PC-9 (cell line): Measurements from ENCODE around the gene KBTBD4. TPM values are rescaled to one million over a fixed set of nuclear protein-coding genes. Genes with fewer than 3 reads are reported as not detected.

ENCODE experiments used
- BruUV-seq: library from RNA; stranded (reverse); fragments of 400-500 nt; replicated peaks from 2 replicates; lab custom pipeline; 2021; lab: Mats Ljungman, UMichigan
- CTCF ChIA-PET: fragments of 300-600 bp; sonication (Branson Sonifier 250); formaldehyde crosslinking; loops from one replicate; lab custom pipeline; 2022; ENCODE audit warnings: antibody characterized with exemption; lab: Charles Lee
- POLR2A ChIA-PET: fragments of 300-600 bp; sonication (Branson Sonifier 250); formaldehyde crosslinking; loops from one replicate; lab custom pipeline; 2022; ENCODE audit warnings: antibody characterized with exemption; ENCODE audit not compliant: unreplicated experiment; lab: Charles Lee
- DNase-seq, 2 experiments: peaks; one replicate each; pipeline versions ENCODE4 v3.0.0 to v3.0.0-alpha.2; 2015 to 2022; ENCODE audit warnings: mixed read lengths in 1 of 2
- H2AFZ ChIP-seq: fragments of 200-600 bp; sonication (generic); 2 replicates; pipeline ENCODE4 v1.8.1; 2017; ENCODE audit warnings: antibody characterized with exemption
- H3F3A ChIP-seq: fragments of 200-600 bp; sonication (generic); 2 replicates; pipeline ENCODE4 v1.8.1; 2017; ENCODE audit warnings: antibody characterized with exemption, mild to moderate bottlenecking, low read depth; ENCODE audit not compliant: insufficient read depth
- H3K27ac ChIP-seq: fragments of 200-600 bp; sonication (generic); 2 replicates; pipeline ENCODE4 v1.6.1; 2016; ENCODE audit warnings: mixed run types
- H3K27me3 ChIP-seq: fragments of 200-600 bp; sonication (generic); 2 replicates; pipeline ENCODE4 v1.6.1; 2016; ENCODE audit warnings: low read depth, mixed run types; ENCODE audit not compliant: insufficient read depth
- H3K36me3 ChIP-seq: fragments of 200-600 bp; sonication (generic); 2 replicates; pipeline ENCODE4 v1.6.1; 2016; ENCODE audit warnings: low read depth, mixed run types
- H3K4me1 ChIP-seq: fragments of 200-600 bp; sonication (generic); replicated peaks from 2 replicates; pipeline ENCODE4 v1.6.1; 2016; ENCODE audit warnings: mixed run types; ENCODE audit not compliant: insufficient read depth
- H3K4me2 ChIP-seq: fragments of 200-600 bp; sonication (generic); 2 replicates; pipeline ENCODE4 v1.6.1; 2017; ENCODE audit warnings: mixed run types
- H3K4me3 ChIP-seq: fragments of 200-600 bp; sonication (generic); 2 replicates; pipeline ENCODE4 v1.6.1; 2016; ENCODE audit warnings: mixed run types
- H3K79me2 ChIP-seq: fragments of 200-600 bp; sonication (generic); 2 replicates; pipeline ENCODE4 v1.6.1; 2017; ENCODE audit warnings: low read depth, mixed run types
- H3K9me2 ChIP-seq: fragments of 200-600 bp; sonication (generic); 2 replicates; pipeline ENCODE4 v1.8.1; 2017; ENCODE audit warnings: mild to moderate bottlenecking; ENCODE audit not compliant: insufficient read depth
- H3K9me3 ChIP-seq: fragments of 200-600 bp; sonication (generic); 2 replicates; pipeline ENCODE4 v1.8.1; 2016; ENCODE audit warnings: low read depth; ENCODE audit not compliant: insufficient read depth
- H4K20me1 ChIP-seq: fragments of 200-600 bp; sonication (generic); 2 replicates; pipeline ENCODE4 v1.8.1; 2017; ENCODE audit not compliant: insufficient read depth
- EZH2 ChIP-seq: fragments of 200-600 bp; sonication (generic); IDR thresholded peaks from 2 replicates; pipeline ENCODE4 v1.8.0; 2017; ENCODE audit warnings: antibody characterized with exemption, low read depth
- intact Hi-C: fragments of 100-400 bp; cut with micrococcal nuclease; formaldehyde crosslinking; loops from one replicate; pipeline ENCODE4 v1.10.0; 2022; ENCODE audit not compliant: unreplicated experiment
- total RNA-seq: library from RNA; stranded (reverse); gene quantifications from 2 replicates; pipeline ENCODE4 v1.2.3, GENCODE V29; 2021
- TF ChIP-seq, protein P1 (sequence below): fragments of 200-600 bp; sonication (generic); conservative IDR thresholded peaks from 2 replicates; pipeline ENCODE4 v1.6.1; 2017; ENCODE audit warnings: mixed run types, antibody characterized with exemption, mild to moderate bottlenecking, moderate library complexity

KBTBD4 gene
- total RNA-seq, 1 experiment from 2014 or later = 20.3 TPM

GRCh38 chr11:47620836-47621378, 42.1 kb upstream of the KBTBD4 start:
- Histone ChIP-seq H3K36me3 (peaks cover 17% of the 10 kb centered on the region), H4K20me1 (no peaks in the 10 kb centered on the region), H3K4me2 (no peak overlapping the region), H3K9me3 (no peaks in the 10 kb centered on the region), H2AFZ (no peak overlapping the region), H3K4me3 (no peak overlapping the region), H3K27me3 (no peaks in the 10 kb centered on the region), H3K79me2 (no peaks in the 10 kb centered on the region), H3K4me1 (no peaks in the 10 kb centered on the region), H3F3A (peaks cover 6% of the 10 kb centered on the region), H3K27ac (no peak overlapping the region), H3K9me2 (no peaks in the 10 kb centered on the region)
- no TSS peak for BruUV-seq
- TF ChIP-seq, protein P1, sequence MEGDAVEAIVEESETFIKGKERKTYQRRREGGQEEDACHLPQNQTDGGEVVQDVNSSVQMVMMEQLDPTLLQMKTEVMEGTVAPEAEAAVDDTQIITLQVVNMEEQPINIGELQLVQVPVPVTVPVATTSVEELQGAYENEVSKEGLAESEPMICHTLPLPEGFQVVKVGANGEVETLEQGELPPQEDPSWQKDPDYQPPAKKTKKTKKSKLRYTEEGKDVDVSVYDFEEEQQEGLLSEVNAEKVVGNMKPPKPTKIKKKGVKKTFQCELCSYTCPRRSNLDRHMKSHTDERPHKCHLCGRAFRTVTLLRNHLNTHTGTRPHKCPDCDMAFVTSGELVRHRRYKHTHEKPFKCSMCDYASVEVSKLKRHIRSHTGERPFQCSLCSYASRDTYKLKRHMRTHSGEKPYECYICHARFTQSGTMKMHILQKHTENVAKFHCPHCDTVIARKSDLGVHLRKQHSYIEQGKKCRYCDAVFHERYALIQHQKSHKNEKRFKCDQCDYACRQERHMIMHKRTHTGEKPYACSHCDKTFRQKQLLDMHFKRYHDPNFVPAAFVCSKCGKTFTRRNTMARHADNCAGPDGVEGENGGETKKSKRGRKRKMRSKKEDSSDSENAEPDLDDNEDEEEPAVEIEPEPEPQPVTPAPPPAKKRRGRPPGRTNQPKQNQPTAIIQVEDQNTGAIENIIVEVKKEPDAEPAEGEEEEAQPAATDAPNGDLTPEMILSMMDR = no peak
- TF ChIP-seq EZH2 = no peak
- DNase-seq = no peak
- ChIA-PET CTCF (interaction anchor here (0.6 kb wide), 1 partner anchor 84 kb away, joined by 3 read pairs; no protein-coding TSS in a partner anchor), POLR2A (no interaction called here)
- intact Hi-C loops = no loop called here

- Histone ChIP-seq H3K4me2 (no peak overlapping the region), H3K9me2 (no peaks in the 10 kb centered on the region), H2AFZ (no peak overlapping the region), H3F3A (peaks cover 3% of the 10 kb centered on the region), H3K27ac (no peak overlapping the region), H3K4me3 (no peak overlapping the region), H4K20me1 (no peaks in the 10 kb centered on the region), H3K27me3 (no peaks in the 10 kb centered on the region), H3K79me2 (no peaks in the 10 kb centered on the region), H3K36me3 (peaks cover 11% of the 10 kb centered on the region), H3K4me1 (no peaks in the 10 kb centered on the region), H3K9me3 (no peaks in the 10 kb centered on the region)
- intact Hi-C loops = loop anchor here (2.0 to 5.0 kb wide), 2 partner anchors 165 to 243 kb away; no protein-coding TSS in a partner anchor
- ChIA-PET CTCF (interaction anchor here (0.6 kb wide), 1 partner anchor 76 kb away, joined by 4 read pairs; no protein-coding TSS in a partner anchor), POLR2A (no interaction called here)
- DNase-seq = no peak
- no TSS peak for BruUV-seq
- TF ChIP-seq, protein P1 = 0 out of 2 replicates have a peak, but pooled peaks have one; percentile 4
- TF ChIP-seq EZH2 = no peak
Measured at GRCh38 chr11:47617417-47617809, 38.6 kb upstream of the KBTBD4 start.

- no peaks in the 10 kb centered on the region for H3K27me3 ChIP-seq
- no peaks in the 10 kb centered on the region for H3K79me2 ChIP-seq
- no peaks in the 10 kb centered on the region for H3K9me3 ChIP-seq
- no peaks in the 10 kb centered on the region for H4K20me1 ChIP-seq
- peaks cover 8% of the 10 kb centered on the region for H3K36me3 ChIP-seq
- no peak overlapping the region for H3K4me3 ChIP-seq
- peak in 1 of 2 experiments; percentile 32 for DNase-seq
- ChIA-PET CTCF (no interaction called here), POLR2A (no interaction called here)
- H3K27ac ChIP-seq = no peak overlapping the region
- intact Hi-C loops = loop anchor here (2.0 to 5.0 kb wide), 2 partner anchors 165 to 242 kb away; no protein-coding TSS in a partner anchor
- H3K4me2 ChIP-seq = no peak overlapping the region
- no peak for TF ChIP-seq EZH2
- TF ChIP-seq, protein P1 = peak; percentile 69
- no TSS peak for BruUV-seq
- H2AFZ ChIP-seq = no peak overlapping the region
- no peaks in the 10 kb centered on the region for H3K4me1 ChIP-seq
- H3F3A ChIP-seq = peaks cover 3% of the 10 kb centered on the region
- H3K9me2 ChIP-seq = no peaks in the 10 kb centered on the region
Measured at GRCh38 chr11:47616726-47617416, 38.1 kb upstream of the KBTBD4 start.
